Measurements from ENCODE around the gene GCK. TPM values are rescaled to one million over a fixed set of nuclear protein-coding genes. Genes with fewer than 3 reads are reported as not detected.

GCK gene
- total RNA-seq, 1 donor from 2014 or later = 1.7 TPM

DNA sequence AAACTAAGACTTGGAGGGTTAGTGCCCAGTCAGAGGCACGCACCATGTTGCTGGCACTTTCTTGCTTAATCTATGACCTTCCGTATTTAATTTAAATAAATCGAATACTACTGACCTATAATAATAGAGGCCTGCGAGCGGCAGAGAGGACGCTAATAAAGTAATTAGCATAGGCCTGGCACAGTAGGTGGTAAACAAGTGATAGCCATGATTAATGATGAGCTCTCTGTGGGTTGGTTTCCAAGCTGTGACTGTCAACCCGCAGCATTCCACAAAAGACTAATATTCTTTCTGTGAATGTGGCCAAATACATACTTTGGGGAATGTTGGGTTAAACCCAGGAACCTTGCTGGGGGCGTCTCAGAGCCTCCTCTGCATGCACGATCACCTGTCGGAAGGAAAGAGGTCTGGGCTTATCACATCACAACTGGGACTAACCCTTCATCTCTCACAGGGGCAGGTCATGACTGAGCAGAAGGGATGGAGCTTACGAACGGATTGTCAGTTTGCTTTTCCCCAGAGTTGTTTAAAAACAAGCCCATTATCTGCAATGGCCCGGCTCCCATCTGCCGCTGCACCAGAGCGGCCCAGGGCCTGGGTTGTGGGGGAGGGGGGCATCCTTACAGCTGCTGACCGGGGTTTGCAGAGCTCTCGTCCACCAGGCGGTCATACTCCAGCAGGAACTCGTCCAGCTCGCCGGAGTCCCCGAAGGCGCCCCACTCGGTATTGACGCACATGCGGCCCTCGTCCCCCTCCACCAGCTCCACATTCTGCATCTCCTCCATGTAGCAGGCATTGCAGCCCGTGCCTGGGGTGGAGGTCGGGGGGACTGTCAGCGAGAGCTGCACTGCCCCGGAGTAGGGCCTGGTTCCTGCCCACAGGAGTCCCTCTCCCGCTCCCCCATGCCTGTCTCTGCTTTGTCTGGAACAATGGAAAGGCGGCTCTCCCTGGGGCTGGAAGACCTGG, 41.9 kb downstream of the GCK start:
- intact Hi-C loops (cut with DNase I) = no loop called here
- peaks cover 31% of the 10 kb centered on the region for H3K4me1 ChIP-seq
- no peak overlapping the region for H3K4me3 ChIP-seq
- no peak for DNase-seq (ENCODE audit: extremely low spot score in 2 of 2)
- no peaks in the 10 kb centered on the region for H3K9me3 ChIP-seq
- H3K27ac ChIP-seq = no peak overlapping the region
- H3K27me3 ChIP-seq = no peaks in the 10 kb centered on the region
- TF ChIP-seq, protein P1, sequence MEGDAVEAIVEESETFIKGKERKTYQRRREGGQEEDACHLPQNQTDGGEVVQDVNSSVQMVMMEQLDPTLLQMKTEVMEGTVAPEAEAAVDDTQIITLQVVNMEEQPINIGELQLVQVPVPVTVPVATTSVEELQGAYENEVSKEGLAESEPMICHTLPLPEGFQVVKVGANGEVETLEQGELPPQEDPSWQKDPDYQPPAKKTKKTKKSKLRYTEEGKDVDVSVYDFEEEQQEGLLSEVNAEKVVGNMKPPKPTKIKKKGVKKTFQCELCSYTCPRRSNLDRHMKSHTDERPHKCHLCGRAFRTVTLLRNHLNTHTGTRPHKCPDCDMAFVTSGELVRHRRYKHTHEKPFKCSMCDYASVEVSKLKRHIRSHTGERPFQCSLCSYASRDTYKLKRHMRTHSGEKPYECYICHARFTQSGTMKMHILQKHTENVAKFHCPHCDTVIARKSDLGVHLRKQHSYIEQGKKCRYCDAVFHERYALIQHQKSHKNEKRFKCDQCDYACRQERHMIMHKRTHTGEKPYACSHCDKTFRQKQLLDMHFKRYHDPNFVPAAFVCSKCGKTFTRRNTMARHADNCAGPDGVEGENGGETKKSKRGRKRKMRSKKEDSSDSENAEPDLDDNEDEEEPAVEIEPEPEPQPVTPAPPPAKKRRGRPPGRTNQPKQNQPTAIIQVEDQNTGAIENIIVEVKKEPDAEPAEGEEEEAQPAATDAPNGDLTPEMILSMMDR (IDR thresholded peaks at IDR 0.05) = no peak
- TF ChIP-seq POLR2A (IDR thresholded peaks at IDR 0.05) (no peak), POLR2AphosphoS5 (IDR thresholded peaks at IDR 0.05; ENCODE audit: insufficient read depth in 1 of 2, low read depth in 1 of 2) (no peak)
- H3K36me3 ChIP-seq = no peaks in the 10 kb centered on the region

DNA sequence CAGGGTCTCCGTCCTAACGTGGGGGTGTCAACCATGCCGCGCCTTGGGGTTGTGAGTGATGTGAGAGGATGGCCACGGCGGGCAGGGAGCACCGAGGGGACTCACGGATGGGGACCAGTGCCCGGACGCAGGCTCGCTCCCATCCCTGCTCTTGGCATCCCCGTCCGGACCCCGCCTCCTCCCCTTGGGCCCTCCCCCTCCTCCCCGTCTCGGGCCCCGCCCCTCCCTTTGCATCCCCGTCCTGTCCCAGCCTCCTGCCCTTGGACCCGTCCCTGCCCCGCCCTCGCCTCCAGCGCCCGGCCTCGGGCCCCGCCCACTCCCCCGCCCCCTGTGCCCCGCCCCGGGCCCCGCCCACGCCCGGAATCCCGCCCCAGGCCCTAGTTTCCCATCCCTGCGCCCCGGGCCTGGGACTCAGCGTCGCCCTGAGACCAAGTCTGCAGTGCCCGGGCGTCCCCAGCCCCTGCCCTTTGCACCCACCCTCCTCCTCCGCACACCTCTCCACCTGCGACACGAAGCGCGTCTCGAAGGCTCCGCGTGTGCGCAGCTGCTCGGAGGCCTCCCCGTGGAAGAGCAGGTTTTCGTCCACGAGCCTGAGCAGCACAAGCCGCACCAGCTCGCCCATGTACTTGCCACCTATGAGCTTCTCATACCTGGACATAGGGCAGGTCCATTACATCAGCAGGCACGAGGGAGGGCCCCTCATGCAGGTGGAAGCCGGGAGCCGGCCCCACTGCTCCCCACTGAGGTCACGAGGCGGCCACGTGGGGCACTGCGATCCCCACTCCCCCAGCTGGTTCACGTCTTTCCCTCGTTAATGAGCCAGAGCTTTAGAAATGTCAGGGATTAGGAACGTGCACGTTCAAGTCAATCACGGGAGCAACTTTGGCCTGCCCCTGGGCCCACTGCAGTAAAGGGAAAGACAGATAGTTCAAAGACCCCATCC, 43.0 kb downstream of the GCK start:
- peak overlapping the region; percentile 60 for H3K27ac ChIP-seq
- H3K4me1 ChIP-seq = peaks cover 31% of the 10 kb centered on the region
- no peaks in the 10 kb centered on the region for H3K9me3 ChIP-seq
- no peak for DNase-seq (ENCODE audit: extremely low spot score in 2 of 2)
- intact Hi-C loops (cut with DNase I) = no loop called here
- peak overlapping the region; percentile 41 to 70 for H3K4me3 ChIP-seq
- no peaks in the 10 kb centered on the region for H3K36me3 ChIP-seq
- H3K27me3 ChIP-seq = no peaks in the 10 kb centered on the region
- TF ChIP-seq POLR2AphosphoS5 (IDR thresholded peaks at IDR 0.05; ENCODE audit: insufficient read depth in 1 of 2, low read depth in 1 of 2) (peak in 1 of 2 donors; percentile 56), POLR2A (IDR thresholded peaks at IDR 0.05) (no peak)
- TF ChIP-seq, protein P1 (IDR thresholded peaks at IDR 0.05) = no peak

DNA sequence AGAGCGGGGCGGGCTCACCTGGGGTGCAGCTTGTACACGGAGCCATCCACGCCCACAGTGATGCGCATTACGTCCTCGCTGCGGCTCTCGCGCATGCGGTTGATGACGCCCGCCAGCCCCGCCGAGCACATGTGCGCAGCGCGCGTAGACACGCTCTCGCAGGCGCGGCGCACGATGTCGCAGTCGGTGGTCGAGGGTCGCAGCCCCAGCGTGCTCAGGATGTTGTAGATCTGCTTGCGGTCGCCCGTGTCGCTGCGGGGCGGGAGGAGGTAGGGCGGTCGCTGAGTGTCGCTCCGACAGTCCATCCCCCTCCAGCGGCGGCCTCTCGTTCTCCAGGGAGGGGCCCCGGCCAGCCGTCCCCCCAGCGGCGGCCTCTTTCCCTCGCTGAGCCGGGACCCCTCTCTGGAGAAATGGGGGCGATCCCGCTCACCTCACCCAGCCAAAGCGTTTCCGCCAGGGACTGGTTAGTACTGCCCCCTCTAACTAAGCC, 43.7 kb downstream of the GCK start:
- peak overlapping the region; percentile 41 to 70 for H3K4me3 ChIP-seq
- H3K27ac ChIP-seq = no peak overlapping the region
- H3K4me1 ChIP-seq = peaks cover 29% of the 10 kb centered on the region
- H3K9me3 ChIP-seq = no peaks in the 10 kb centered on the region
- no peaks in the 10 kb centered on the region for H3K27me3 ChIP-seq
- no peak for TF ChIP-seq POLR2A (IDR thresholded peaks at IDR 0.05)
- TF ChIP-seq, protein P1 (IDR thresholded peaks at IDR 0.05) = no peak
- TF ChIP-seq POLR2AphosphoS5 (IDR thresholded peaks at IDR 0.05; ENCODE audit: insufficient read depth in 1 of 2, low read depth in 1 of 2) = no peak
- no peak for DNase-seq (ENCODE audit: extremely low spot score in 2 of 2)
- no peaks in the 10 kb centered on the region for H3K36me3 ChIP-seq
- intact Hi-C loops (cut with DNase I) = no loop called here

DNA sequence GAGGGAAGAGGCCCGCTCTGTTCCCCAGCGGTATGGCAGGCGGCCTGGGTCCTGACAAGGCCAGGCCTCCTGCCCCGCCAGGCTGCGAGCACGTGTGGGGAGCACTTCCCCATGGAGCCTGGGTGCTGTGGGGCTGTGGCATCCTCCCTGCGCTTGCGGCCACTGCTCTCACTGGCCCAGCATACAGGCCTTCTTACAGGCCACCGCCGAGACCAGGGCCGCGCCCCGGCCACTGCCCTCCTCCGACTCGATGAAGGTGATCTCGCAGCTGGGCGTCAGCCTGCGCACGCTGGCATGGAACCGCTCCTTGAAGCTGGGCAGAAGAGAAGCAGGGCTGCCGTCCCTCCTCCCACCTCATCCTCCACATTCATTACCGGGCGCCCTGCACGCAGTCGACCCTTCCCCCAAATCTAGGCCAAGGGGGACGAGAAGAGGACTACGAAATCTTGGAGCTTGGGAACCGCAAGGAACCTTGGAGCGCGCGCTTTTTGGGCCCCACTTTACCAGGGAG, 44.2 kb downstream of the GCK start:
- H3K36me3 ChIP-seq = no peaks in the 10 kb centered on the region
- TF ChIP-seq POLR2A (IDR thresholded peaks at IDR 0.05) = no peak
- TF ChIP-seq POLR2AphosphoS5 (IDR thresholded peaks at IDR 0.05; ENCODE audit: insufficient read depth in 1 of 2, low read depth in 1 of 2) = no peak
- TF ChIP-seq, protein P1 (IDR thresholded peaks at IDR 0.05) = no peak
- H3K4me1 ChIP-seq = peaks cover 24% of the 10 kb centered on the region
- intact Hi-C loops (cut with DNase I) = no loop called here
- H3K27me3 ChIP-seq = no peaks in the 10 kb centered on the region
- DNase-seq (ENCODE audit: extremely low spot score in 2 of 2) = no peak
- H3K9me3 ChIP-seq = no peaks in the 10 kb centered on the region
- no peak overlapping the region for H3K27ac ChIP-seq
- peak overlapping the region; percentile 41 to 70 for H3K4me3 ChIP-seq

All from vagina (tissue), 2 donors.